Measurements from ENCODE around the gene PDZD7. TPM values are rescaled to one million over a fixed set of nuclear protein-coding genes. Genes with fewer than 3 reads are reported as not detected.
A peak's percentile ranks its signal among the peaks of the same experiment; 100 is the strongest.

PDZD7 gene
- total RNA-seq, 3 donors from 2014 or later: 0.28 to 0.43 TPM; not detected in 1

DNA sequence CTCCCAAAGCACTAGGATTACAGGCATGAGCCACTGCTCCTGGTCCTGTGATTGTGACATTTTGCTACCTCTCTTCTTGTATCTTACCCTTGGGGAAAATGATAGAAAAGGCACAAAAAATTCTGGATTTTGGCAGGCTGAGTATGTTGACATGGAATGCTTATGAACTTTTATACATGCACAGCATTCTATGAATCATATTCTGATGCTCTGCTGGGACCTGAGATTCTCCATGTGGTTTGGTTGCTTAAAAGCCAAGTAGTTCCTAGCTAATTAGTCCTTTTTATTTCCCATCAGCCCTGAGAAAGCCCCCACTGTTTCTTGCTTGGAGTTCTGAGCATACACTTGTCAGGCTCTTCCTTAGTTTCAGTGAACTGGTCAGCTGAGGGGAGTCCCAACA lies 22.6 kb upstream of the PDZD7 start:
- Histone ChIP-seq H3K4me1 (ENCODE audit: low read depth) (peaks cover 7% of the 10 kb centered on the region), H3K9me3 (no peaks in the 10 kb centered on the region), H3K36me3 (ENCODE audit: low read depth) (no peaks in the 10 kb centered on the region), H3K4me3 (no peak overlapping the region)
- no peak for ATAC-seq
- intact Hi-C loops (cut with DNase I, micrococcal nuclease): no loop called here
- TF ChIP-seq CTCF (IDR thresholded peaks at IDR 0.05): no peak
- no peak for DNase-seq

- H3K9me3 ChIP-seq: no peaks in the 10 kb centered on the region
- H3K4me1 ChIP-seq (ENCODE audit: low read depth): peaks cover 7% of the 10 kb centered on the region
- DNase-seq (no peak), ATAC-seq (no peak)
- no peaks in the 10 kb centered on the region for H3K36me3 ChIP-seq (ENCODE audit: low read depth)
- intact Hi-C loops (cut with DNase I, micrococcal nuclease): no loop called here
- no peak overlapping the region for H3K4me3 ChIP-seq
- no peak for TF ChIP-seq CTCF (IDR thresholded peaks at IDR 0.05)
Measured at GRCh38 chr10:101052285-101052684, 21.4 kb upstream of the PDZD7 start.

GRCh38 chr10:101050208-101051069 lies 19.5 kb upstream of the PDZD7 start:
- H3K36me3 ChIP-seq (ENCODE audit: low read depth): no peaks in the 10 kb centered on the region
- H3K4me3 ChIP-seq: no peak overlapping the region
- TF ChIP-seq CTCF (IDR thresholded peaks at IDR 0.05): peak; percentile 88
- intact Hi-C loops (cut with DNase I, micrococcal nuclease): no loop called here
- peaks cover 7% of the 10 kb centered on the region for H3K4me1 ChIP-seq (ENCODE audit: low read depth)
- DNase-seq: peak; percentile 70 to 88 (median 86)
- ATAC-seq: peak; percentile 87
- no peaks in the 10 kb centered on the region for H3K9me3 ChIP-seq

DNA sequence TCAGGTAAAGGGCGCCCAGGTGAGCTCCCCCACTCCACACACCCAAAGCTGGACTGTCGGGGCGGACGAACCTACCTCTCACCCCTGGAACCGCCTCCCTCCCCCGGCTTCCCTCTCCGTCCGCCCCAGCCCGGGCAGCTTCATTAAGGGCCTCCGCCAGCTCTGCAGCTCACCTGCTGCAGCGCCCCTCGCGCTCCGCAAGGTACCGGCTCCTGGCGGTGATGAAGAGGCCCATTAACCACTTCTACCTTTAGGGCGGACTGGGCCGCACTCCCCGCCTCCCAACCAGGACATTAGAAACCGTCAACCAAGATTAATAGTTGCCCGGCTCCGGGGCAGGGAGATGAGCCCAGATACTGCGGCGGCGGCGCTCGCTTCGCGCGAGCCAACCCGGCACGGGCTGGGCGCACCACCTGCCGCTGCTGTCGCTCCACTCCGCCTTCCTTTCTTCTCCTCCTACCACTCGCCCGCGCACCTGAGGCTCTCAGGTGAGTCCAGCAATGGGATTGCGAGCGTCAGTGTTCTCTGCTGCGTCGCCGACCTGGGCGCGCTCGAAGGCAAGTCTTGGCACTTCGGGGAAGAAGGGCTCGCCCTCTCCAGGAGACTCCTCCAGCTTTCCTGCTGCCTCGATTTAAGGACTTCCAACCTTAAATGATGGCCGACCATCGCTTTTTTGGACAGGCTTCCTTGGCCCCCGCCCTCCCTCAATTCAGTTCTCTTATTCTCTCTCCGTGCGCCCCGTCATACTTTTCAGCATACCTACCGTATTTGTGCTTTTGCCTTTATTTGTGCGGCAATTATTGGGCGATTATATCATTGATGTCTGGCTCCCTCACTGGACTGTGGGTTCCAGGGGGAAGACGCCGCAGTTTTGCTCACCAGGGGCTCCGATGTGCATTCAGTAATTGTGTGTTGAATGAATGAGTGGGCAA lies 17.3 kb upstream of the PDZD7 start:
- Histone ChIP-seq H3K9me3 (no peaks in the 10 kb centered on the region), H3K4me3 (no peak overlapping the region), H3K4me1 (ENCODE audit: low read depth) (peaks cover 15% of the 10 kb centered on the region), H3K36me3 (ENCODE audit: low read depth) (no peaks in the 10 kb centered on the region)
- intact Hi-C loops (cut with DNase I, micrococcal nuclease): no loop called here
- ATAC-seq (peak; percentile 71), DNase-seq (peak in 1 of 3 donors; percentile 53)
- TF ChIP-seq CTCF (IDR thresholded peaks at IDR 0.05): no peak

GRCh38 chr10:101047268-101047667 lies 16.3 kb upstream of the PDZD7 start:
- Histone ChIP-seq H3K4me3 (no peak overlapping the region), H3K9me3 (no peaks in the 10 kb centered on the region), H3K36me3 (ENCODE audit: low read depth) (no peaks in the 10 kb centered on the region), H3K4me1 (ENCODE audit: low read depth) (peaks cover 21% of the 10 kb centered on the region)
- intact Hi-C loops (cut with DNase I, micrococcal nuclease): no loop called here
- peak in 1 of 3 donors; percentile 49 for DNase-seq
- no peak for ATAC-seq
- no peak for TF ChIP-seq CTCF (IDR thresholded peaks at IDR 0.05)
